ENCODE data around the gene PPP1R27.

DNA sequence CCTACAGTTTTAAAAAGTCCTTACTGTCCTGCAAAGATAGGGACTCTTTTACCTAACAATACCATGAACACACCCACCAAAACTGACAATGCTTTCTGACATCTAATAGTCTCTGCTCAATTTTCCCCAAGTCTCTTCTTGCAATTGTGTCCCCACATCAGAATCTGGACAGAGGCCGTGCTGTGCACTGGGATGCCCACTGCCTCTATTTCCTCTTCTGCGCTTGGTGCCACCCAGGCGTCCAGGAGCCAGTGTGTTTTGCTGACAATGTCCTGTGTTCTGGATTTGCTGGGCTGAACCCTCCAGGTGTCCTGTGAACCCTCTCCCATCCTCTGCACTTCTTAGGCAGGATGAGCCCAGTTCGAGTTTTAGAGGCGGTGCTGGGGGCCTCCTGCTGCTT lies 42.7 kb upstream of the PPP1R27 start:
- TF ChIP-seq CTCF (IDR thresholded peaks at IDR 0.05; ENCODE audit: extremely low read depth in 1 of 2, insufficient read depth in 1 of 2, low read depth in 1 of 2, low read length in 2 of 2) (no peak), POLR2AphosphoS5 (IDR thresholded peaks at IDR 0.05; ENCODE audit: insufficient read depth, low read depth, low read length) (no peak), FOS (IDR thresholded peaks at IDR 0.05; ENCODE audit: borderline replicate concordance, insufficient read depth, low read length) (no peak), EZH2 (IDR thresholded peaks at IDR 0.05; ENCODE audit: borderline replicate concordance, low read depth, low read length, severe bottlenecking) (no peak), JUN (IDR thresholded peaks at IDR 0.05; ENCODE audit: borderline replicate concordance, insufficient read depth, insufficient read length, low read depth) (no peak), POLR2A (IDR thresholded peaks at IDR 0.05; ENCODE audit: low read depth, low read length) (no peak), MYC (IDR thresholded peaks at IDR 0.05; ENCODE audit: low read depth, low read length) (no peak), GATA2 (IDR thresholded peaks at IDR 0.05; ENCODE audit: insufficient read depth, insufficient read length, low read depth, low read length) (no peak)
- TF ChIP-seq, protein P1, sequence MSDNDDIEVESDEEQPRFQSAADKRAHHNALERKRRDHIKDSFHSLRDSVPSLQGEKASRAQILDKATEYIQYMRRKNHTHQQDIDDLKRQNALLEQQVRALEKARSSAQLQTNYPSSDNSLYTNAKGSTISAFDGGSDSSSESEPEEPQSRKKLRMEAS (IDR thresholded peaks at IDR 0.05; ENCODE audit: insufficient read depth, insufficient read length): no peak

All from endothelial cell of umbilical vein (primary cell).